ENCODE results near the gene RECQL5.
A peak's percentile ranks its signal among the peaks of the same experiment; 100 is the strongest.

The RECQL5 gene

GRCh38 chr17:75672011-75672410 lies 5.1 kb upstream of the RECQL5 start:
- Histone ChIP-seq H3K4me2 (ENCODE audit: insufficient read depth, low read length) (no peak overlapping the region), H3K9me3 (ENCODE audit: insufficient read depth, low read length, severe bottlenecking) (no peaks in the 10 kb centered on the region), H3K79me2 (ENCODE audit: insufficient read depth, low read length) (peaks cover 70% of the 10 kb centered on the region), H3K4me3 (ENCODE audit: low read depth in 1 of 2, low read length in 2 of 2) (no peak overlapping the region), H3K27me3 (ENCODE audit: insufficient read depth, low read length, poor library complexity) (no peaks in the 10 kb centered on the region), H2AFZ (ENCODE audit: low read depth, low read length) (no peak overlapping the region), H3K9ac (ENCODE audit: low read depth, low read length) (no peak overlapping the region), H3K4me1 (ENCODE audit: insufficient read depth, low read length) (peaks cover 28% of the 10 kb centered on the region), H3K36me3 (ENCODE audit: insufficient read depth, low read length) (peaks cover 72% of the 10 kb centered on the region), H4K20me1 (ENCODE audit: insufficient read depth, low read length) (peaks cover 12% of the 10 kb centered on the region; the same call in 1 of the 2 replicates), H3K27ac (ENCODE audit: low read length) (no peak overlapping the region)
- ATAC-seq (ENCODE audit: insufficient read depth, low read depth) (no peak), DNase-seq (no peak)
- TF ChIP-seq EZH2 (IDR thresholded peaks at IDR 0.05; ENCODE audit: borderline replicate concordance, low read depth, low read length, severe bottlenecking), result no peak
- TF ChIP-seq CTCF (IDR thresholded peaks at IDR 0.05; ENCODE audit: borderline replicate concordance, extremely low read depth, low read length, poor library complexity, severe bottlenecking), result no peak

GRCh38 chr17:75670868-75671267 lies 3.9 kb upstream of the RECQL5 start:
- Histone ChIP-seq H3K27ac (ENCODE audit: low read length) (no peak overlapping the region), H3K4me3 (ENCODE audit: low read depth in 1 of 2, low read length in 2 of 2) (no peak overlapping the region), H3K4me1 (ENCODE audit: insufficient read depth, low read length) (peaks cover 34% of the 10 kb centered on the region), H3K9me3 (ENCODE audit: insufficient read depth, low read length, severe bottlenecking) (no peaks in the 10 kb centered on the region), H3K36me3 (ENCODE audit: insufficient read depth, low read length) (peaks cover 63% of the 10 kb centered on the region), H3K4me2 (ENCODE audit: insufficient read depth, low read length) (no peak overlapping the region), H3K27me3 (ENCODE audit: insufficient read depth, low read length, poor library complexity) (no peaks in the 10 kb centered on the region), H2AFZ (ENCODE audit: low read depth, low read length) (no peak overlapping the region), H3K9ac (ENCODE audit: low read depth, low read length) (no peak overlapping the region), H4K20me1 (ENCODE audit: insufficient read depth, low read length) (peaks cover 12% of the 10 kb centered on the region; the same call in 1 of the 2 replicates), H3K79me2 (ENCODE audit: insufficient read depth, low read length) (peaks cover 70% of the 10 kb centered on the region)
- ATAC-seq (ENCODE audit: insufficient read depth, low read depth) (no peak), DNase-seq (no peak)
- no peak for TF ChIP-seq CTCF (IDR thresholded peaks at IDR 0.05; ENCODE audit: borderline replicate concordance, extremely low read depth, low read length, poor library complexity, severe bottlenecking)
- TF ChIP-seq EZH2 (IDR thresholded peaks at IDR 0.05; ENCODE audit: borderline replicate concordance, low read depth, low read length, severe bottlenecking), result no peak

GRCh38 chr17:75668489-75668888 lies 1.5 kb upstream of the RECQL5 start:
- Histone ChIP-seq H3K27ac (ENCODE audit: low read length) (peak overlapping the region; percentile 81; the same call in 1 of the 2 replicates), H3K4me1 (ENCODE audit: insufficient read depth, low read length) (peaks cover 42% of the 10 kb centered on the region), H3K36me3 (ENCODE audit: insufficient read depth, low read length) (peaks cover 53% of the 10 kb centered on the region), H3K9ac (ENCODE audit: low read depth, low read length) (peak overlapping the region; percentile 67), H3K4me2 (ENCODE audit: insufficient read depth, low read length) (peak overlapping the region; percentile 90), H2AFZ (ENCODE audit: low read depth, low read length) (no peak overlapping the region), H4K20me1 (ENCODE audit: insufficient read depth, low read length) (peaks cover 12% of the 10 kb centered on the region; the same call in 1 of the 2 replicates), H3K79me2 (ENCODE audit: insufficient read depth, low read length) (peaks cover 67% of the 10 kb centered on the region), H3K9me3 (ENCODE audit: insufficient read depth, low read length, severe bottlenecking) (no peaks in the 10 kb centered on the region), H3K4me3 (ENCODE audit: low read depth in 1 of 2, low read length in 2 of 2) (peak overlapping the region; percentile 75 to 86; a peak in 3 of 4 replicates), H3K27me3 (ENCODE audit: insufficient read depth, low read length, poor library complexity) (no peaks in the 10 kb centered on the region)
- TF ChIP-seq EZH2 (IDR thresholded peaks at IDR 0.05; ENCODE audit: borderline replicate concordance, low read depth, low read length, severe bottlenecking) (no peak), CTCF (IDR thresholded peaks at IDR 0.05; ENCODE audit: borderline replicate concordance, extremely low read depth, low read length, poor library complexity, severe bottlenecking) (no peak)
- DNase-seq (no peak), ATAC-seq (ENCODE audit: insufficient read depth, low read depth) (no peak)
